Measurements from ENCODE around the gene C2orf81.

The C2orf81 gene

GRCh38 chr2:74401891-74402290 lies 19.5 kb downstream of the C2orf81 start:
- no peaks in the 10 kb centered on the region for H3K79me2 ChIP-seq (ENCODE audit: insufficient read depth, low read length)
- no peak overlapping the region for H3K4me3 ChIP-seq (ENCODE audit: low read depth in 1 of 2, low read length in 2 of 2)
- H3K27ac ChIP-seq (ENCODE audit: low read length): no peak overlapping the region
- no peaks in the 10 kb centered on the region for H4K20me1 ChIP-seq (ENCODE audit: insufficient read depth, low read length)
- no peaks in the 10 kb centered on the region for H3K27me3 ChIP-seq (ENCODE audit: insufficient read depth, low read length, poor library complexity)
- DNase-seq: no peak
- no peaks in the 10 kb centered on the region for H3K9me3 ChIP-seq (ENCODE audit: insufficient read depth, low read length, severe bottlenecking)
- no peak overlapping the region for H3K4me2 ChIP-seq (ENCODE audit: insufficient read depth, low read length)
- ATAC-seq (ENCODE audit: insufficient read depth, low read depth): no peak
- no peaks in the 10 kb centered on the region for H3K4me1 ChIP-seq (ENCODE audit: insufficient read depth, low read length)
- no peak overlapping the region for H2AFZ ChIP-seq (ENCODE audit: low read depth, low read length)
- TF ChIP-seq EZH2 (IDR thresholded peaks at IDR 0.05; ENCODE audit: borderline replicate concordance, low read depth, low read length, severe bottlenecking) (no peak), CTCF (IDR thresholded peaks at IDR 0.05; ENCODE audit: borderline replicate concordance, extremely low read depth, low read length, poor library complexity, severe bottlenecking) (no peak)
- no peak overlapping the region; the same call in 1 of the 2 replicates for H3K9ac ChIP-seq (ENCODE audit: low read depth, low read length)
- H3K36me3 ChIP-seq (ENCODE audit: insufficient read depth, low read length): no peaks in the 10 kb centered on the region

- H4K20me1 ChIP-seq (ENCODE audit: insufficient read depth, low read length): no peaks in the 10 kb centered on the region
- no peaks in the 10 kb centered on the region for H3K79me2 ChIP-seq (ENCODE audit: insufficient read depth, low read length)
- H2AFZ ChIP-seq (ENCODE audit: low read depth, low read length): peak overlapping the region; percentile 14; the same call in 1 of the 2 replicates
- H3K27me3 ChIP-seq (ENCODE audit: insufficient read depth, low read length, poor library complexity): no peaks in the 10 kb centered on the region
- no peak overlapping the region for H3K4me3 ChIP-seq (ENCODE audit: low read depth in 1 of 2, low read length in 2 of 2)
- no peak overlapping the region for H3K4me2 ChIP-seq (ENCODE audit: insufficient read depth, low read length)
- DNase-seq (no peak), ATAC-seq (ENCODE audit: insufficient read depth, low read depth) (peak; percentile 47; the same call in 2 of the 3 replicates)
- H3K9me3 ChIP-seq (ENCODE audit: insufficient read depth, low read length, severe bottlenecking): no peaks in the 10 kb centered on the region
- H3K36me3 ChIP-seq (ENCODE audit: insufficient read depth, low read length): no peaks in the 10 kb centered on the region
- no peak overlapping the region for H3K27ac ChIP-seq (ENCODE audit: low read length)
- TF ChIP-seq EZH2 (IDR thresholded peaks at IDR 0.05; ENCODE audit: borderline replicate concordance, low read depth, low read length, severe bottlenecking): no peak
- peak; percentile 58 for TF ChIP-seq CTCF (IDR thresholded peaks at IDR 0.05; ENCODE audit: borderline replicate concordance, extremely low read depth, low read length, poor library complexity, severe bottlenecking)
- no peaks in the 10 kb centered on the region for H3K4me1 ChIP-seq (ENCODE audit: insufficient read depth, low read length)
- H3K9ac ChIP-seq (ENCODE audit: low read depth, low read length): no peak overlapping the region
Measured at GRCh38 chr2:74399785-74400184, 21.6 kb downstream of the C2orf81 start.

GRCh38 chr2:74396149-74396548 lies 25.3 kb downstream of the C2orf81 start:
- no peaks in the 10 kb centered on the region for H3K9me3 ChIP-seq (ENCODE audit: insufficient read depth, low read length, severe bottlenecking)
- H4K20me1 ChIP-seq (ENCODE audit: insufficient read depth, low read length): no peaks in the 10 kb centered on the region
- H3K4me3 ChIP-seq (ENCODE audit: low read depth in 1 of 2, low read length in 2 of 2): no peak overlapping the region
- peaks cover 7% of the 10 kb centered on the region for H3K79me2 ChIP-seq (ENCODE audit: insufficient read depth, low read length)
- DNase-seq (no peak), ATAC-seq (ENCODE audit: insufficient read depth, low read depth) (no peak)
- H3K27ac ChIP-seq (ENCODE audit: low read length): no peak overlapping the region
- peaks cover 8% of the 10 kb centered on the region for H3K4me1 ChIP-seq (ENCODE audit: insufficient read depth, low read length)
- no peak overlapping the region for H2AFZ ChIP-seq (ENCODE audit: low read depth, low read length)
- no peak overlapping the region for H3K4me2 ChIP-seq (ENCODE audit: insufficient read depth, low read length)
- H3K36me3 ChIP-seq (ENCODE audit: insufficient read depth, low read length): no peaks in the 10 kb centered on the region; the same call in 1 of the 2 replicates
- no peaks in the 10 kb centered on the region for H3K27me3 ChIP-seq (ENCODE audit: insufficient read depth, low read length, poor library complexity)
- TF ChIP-seq EZH2 (IDR thresholded peaks at IDR 0.05; ENCODE audit: borderline replicate concordance, low read depth, low read length, severe bottlenecking) (no peak), CTCF (IDR thresholded peaks at IDR 0.05; ENCODE audit: borderline replicate concordance, extremely low read depth, low read length, poor library complexity, severe bottlenecking) (no peak)
- no peak overlapping the region for H3K9ac ChIP-seq (ENCODE audit: low read depth, low read length)

- Histone ChIP-seq H3K9ac (ENCODE audit: low read depth, low read length) (no peak overlapping the region), H3K79me2 (ENCODE audit: insufficient read depth, low read length) (peaks cover 33% of the 10 kb centered on the region), H2AFZ (ENCODE audit: low read depth, low read length) (no peak overlapping the region), H3K4me2 (ENCODE audit: insufficient read depth, low read length) (no peak overlapping the region), H3K27me3 (ENCODE audit: insufficient read depth, low read length, poor library complexity) (no peaks in the 10 kb centered on the region), H3K9me3 (ENCODE audit: insufficient read depth, low read length, severe bottlenecking) (no peaks in the 10 kb centered on the region), H3K4me1 (ENCODE audit: insufficient read depth, low read length) (peaks cover 34% of the 10 kb centered on the region), H3K36me3 (ENCODE audit: insufficient read depth, low read length) (peaks cover 4% of the 10 kb centered on the region; the same call in 1 of the 2 replicates), H3K4me3 (ENCODE audit: low read depth in 1 of 2, low read length in 2 of 2) (no peak overlapping the region), H3K27ac (ENCODE audit: low read length) (no peak overlapping the region), H4K20me1 (ENCODE audit: insufficient read depth, low read length) (peaks cover 3% of the 10 kb centered on the region; the same call in 1 of the 2 replicates)
- no peak for ATAC-seq (ENCODE audit: insufficient read depth, low read depth)
- no peak for TF ChIP-seq EZH2 (IDR thresholded peaks at IDR 0.05; ENCODE audit: borderline replicate concordance, low read depth, low read length, severe bottlenecking)
- TF ChIP-seq CTCF (IDR thresholded peaks at IDR 0.05; ENCODE audit: borderline replicate concordance, extremely low read depth, low read length, poor library complexity, severe bottlenecking): no peak
- DNase-seq: no peak
Measured at GRCh38 chr2:74393525-74393924, 27.9 kb downstream of the C2orf81 start.
